ENCODE results near the gene UBC.

Gene UBC

GRCh38 chr12:124914392-124915238 lies at the start of gene UBC:
UBC (minus strand) TSS chr12:124914650; CDS start chr12:124913771, 879 bp downstream.
- Histone ChIP-seq H3K4me3 (peak within 1 kb of the TSS; percentile 59 to 97 (median 81)), H3K27ac (peak within 1 kb of the TSS; percentile 98 to 100 (median 100))

- Histone ChIP-seq H3K4me3 (no peak overlapping the region), H3K27ac (no peak overlapping the region)
Observed at GRCh38 chr12:124963211-124963610, 48.8 kb upstream of the UBC start.

GRCh38 chr12:124961055-124961454 lies 46.6 kb upstream of the UBC start:
- no peak overlapping the region for H3K27ac ChIP-seq
- H3K4me3 ChIP-seq = no peak overlapping the region

- no peak overlapping the region for H3K4me3 ChIP-seq
- H3K27ac ChIP-seq = no peak overlapping the region
Observed at GRCh38 chr12:124956571-124956970, 42.1 kb upstream of the UBC start.

- Histone ChIP-seq H3K4me3 (no peak overlapping the region), H3K27ac (no peak overlapping the region)
Observed at GRCh38 chr12:124954771-124955170, 40.3 kb upstream of the UBC start.

GRCh38 chr12:124953689-124954405 lies 39.4 kb upstream of the UBC start:
- Histone ChIP-seq H3K27ac (no peak overlapping the region), H3K4me3 (no peak overlapping the region)

- Histone ChIP-seq H3K4me3 (no peak overlapping the region), H3K27ac (no peak overlapping the region)
Observed at GRCh38 chr12:124952801-124953200, 38.4 kb upstream of the UBC start.

GRCh38 chr12:124952295-124952694 lies 37.8 kb upstream of the UBC start:
- Histone ChIP-seq H3K27ac (no peak overlapping the region), H3K4me3 (no peak overlapping the region)

- no peak overlapping the region for H3K27ac ChIP-seq
- H3K4me3 ChIP-seq = no peak overlapping the region
Observed at GRCh38 chr12:124949779-124950728, 35.6 kb upstream of the UBC start.

- H3K4me3 ChIP-seq = no peak overlapping the region
- H3K27ac ChIP-seq = no peak overlapping the region
Observed at GRCh38 chr12:124949066-124949465, 34.6 kb upstream of the UBC start.

GRCh38 chr12:124947561-124948398 lies 33.3 kb upstream of the UBC start:
- H3K27ac ChIP-seq = no peak overlapping the region
- H3K4me3 ChIP-seq = no peak overlapping the region

- H3K4me3 ChIP-seq = no peak overlapping the region
- no peak overlapping the region for H3K27ac ChIP-seq
Observed at GRCh38 chr12:124947013-124947412, 32.6 kb upstream of the UBC start.

- Histone ChIP-seq H3K4me3 (no peak overlapping the region), H3K27ac (no peak overlapping the region)
Observed at GRCh38 chr12:124946447-124946793, 32.0 kb upstream of the UBC start.

- H3K4me3 ChIP-seq = peak overlapping the region in 4 of 7 experiments; percentile 11 to 40 (median 29)
- peak overlapping the region in 19 of 21 experiments; percentile 15 to 89 (median 78) for H3K27ac ChIP-seq
Observed at GRCh38 chr12:124941170-124941527, 26.7 kb upstream of the UBC start.

GRCh38 chr12:124940393-124941169 lies 26.1 kb upstream of the UBC start:
- Histone ChIP-seq H3K4me3 (peak overlapping the region; percentile 11 to 46 (median 28)), H3K27ac (peak overlapping the region in 20 of 21 experiments; percentile 53 to 89 (median 82))

GRCh38 chr12:124940143-124940392 lies 25.6 kb upstream of the UBC start:
- peak overlapping the region; percentile 11 to 46 (median 28) for H3K4me3 ChIP-seq

GRCh38 chr12:124939421-124940142 lies 25.1 kb upstream of the UBC start:
- H3K27ac ChIP-seq = peak overlapping the region in 20 of 21 experiments; percentile 53 to 89 (median 82)
- H3K4me3 ChIP-seq = peak overlapping the region; percentile 11 to 46 (median 28)

More at GRCh38 chr12:124940143-124940392, 25.6 kb upstream of the UBC start:
- H3K27ac ChIP-seq = peak overlapping the region in 20 of 21 experiments; percentile 53 to 89 (median 82)

GRCh38 chr12:124939079-124939420 lies 24.6 kb upstream of the UBC start:
- H3K4me3 ChIP-seq = peak overlapping the region; percentile 11 to 46 (median 28)

More at GRCh38 chr12:124939079-124939420, 24.6 kb upstream of the UBC start:
- H3K27ac ChIP-seq = peak overlapping the region in 20 of 21 experiments; percentile 53 to 89 (median 82)

Data from skin epidermis (tissue), 12 donors.